Smooth muscle cell (in vitro differentiated cells): Measurements from ENCODE around the gene SHISA6. TPM values are rescaled to one million over a fixed set of nuclear protein-coding genes. Genes with fewer than 3 reads are reported as not detected.

Source experiments
- DNase-seq: peaks from one replicate; lab custom pipeline; 2025; ENCODE audit not compliant: unreplicated experiment; lab: John Stamatoyannopoulos, UW
- H2AFZ ChIP-seq: fragments of 200-600 bp; sonication (generic); 2 replicates; pipeline ENCODE4 v1.6.0; 2016; ENCODE audit warnings: antibody characterized with exemption, low read depth, mild to moderate bottlenecking
- H3F3A ChIP-seq: fragments of 200-600 bp; sonication (generic); 2 replicates; pipeline ENCODE4 v1.6.0; 2017; ENCODE audit warnings: antibody characterized with exemption, low read depth
- H3K27ac ChIP-seq: fragments of 200-600 bp; sonication (generic); 2 replicates; pipeline ENCODE4 v1.5.1; 2016; ENCODE audit warnings: low read depth, mild to moderate bottlenecking
- H3K27me3 ChIP-seq: fragments of 200-600 bp; sonication (generic); 2 replicates; pipeline ENCODE4 v1.6.1; 2016; ENCODE audit warnings: low read depth, mild to moderate bottlenecking
- H3K36me3 ChIP-seq: fragments of 200-600 bp; sonication (generic); 2 replicates; pipeline ENCODE4 v1.5.1; 2016; ENCODE audit warnings: low read depth
- H3K4me1 ChIP-seq: fragments of 200-600 bp; sonication (generic); 2 replicates; pipeline ENCODE4 v1.5.1; 2016; ENCODE audit warnings: low read depth
- H3K4me2 ChIP-seq: fragments of 200-600 bp; sonication (generic); 2 replicates; pipeline ENCODE4 v1.6.0; 2016; ENCODE audit warnings: mild to moderate bottlenecking
- H3K4me3 ChIP-seq: fragments of 200-600 bp; sonication (generic); 2 replicates; pipeline ENCODE4 v1.5.1; 2016; ENCODE audit warnings: mild to moderate bottlenecking
- H3K79me2 ChIP-seq: fragments of 200-600 bp; sonication (generic); 2 replicates; pipeline ENCODE4 v1.6.0; 2016; ENCODE audit warnings: low read depth, mild to moderate bottlenecking
- H3K9ac ChIP-seq: fragments of 200-600 bp; sonication (generic); 2 replicates; pipeline ENCODE4 v1.6.0; 2016; ENCODE audit warnings: low read depth
- H3K9me3 ChIP-seq: fragments of 200-600 bp; sonication (generic); replicated peaks from 2 replicates; pipeline ENCODE4 v1.5.1; 2016; ENCODE audit warnings: low read depth
- H4K20me1 ChIP-seq: fragments of 200-600 bp; sonication (generic); 2 replicates; pipeline ENCODE4 v1.6.0; 2016; ENCODE audit warnings: low read depth
- WGBS: methylation state at CpG from one replicate; pipeline ENCODE4 v1.1.7; 2016; ENCODE audit warnings: low lambda C conversion rate; 5-methylcytosine and 5-hydroxymethylcytosine counted together
- polyA plus RNA-seq: library from polyadenylated mRNA; unstranded; fragments of >200 nt; fragmentation: Nextera tagmentation; extraction: Ambion mirVana; gene quantifications from 2 replicates; pipeline ENCODE4 v1.2.1, GENCODE V29; 2016
- total RNA-seq: library from RNA; depleted of rRNA; stranded (reverse); fragments of >200 nt; gene quantifications from 2 replicates; pipeline ENCODE4 v1.2.3, GENCODE V29; 2014
- TF ChIP-seq, protein P1 (sequence below): fragments of 200-600 bp; sonication (generic); IDR thresholded peaks from 2 replicates; pipeline ENCODE4 v1.5.1; 2017; ENCODE audit warnings: borderline replicate concordance, mild to moderate bottlenecking, antibody characterized with exemption; ENCODE audit not compliant: insufficient read depth, poor library complexity, severe bottlenecking

The SHISA6 gene
- total and polyA plus RNA-seq, 2 experiments from 2014 or later: 0.04 to 0.35 TPM

DNA sequence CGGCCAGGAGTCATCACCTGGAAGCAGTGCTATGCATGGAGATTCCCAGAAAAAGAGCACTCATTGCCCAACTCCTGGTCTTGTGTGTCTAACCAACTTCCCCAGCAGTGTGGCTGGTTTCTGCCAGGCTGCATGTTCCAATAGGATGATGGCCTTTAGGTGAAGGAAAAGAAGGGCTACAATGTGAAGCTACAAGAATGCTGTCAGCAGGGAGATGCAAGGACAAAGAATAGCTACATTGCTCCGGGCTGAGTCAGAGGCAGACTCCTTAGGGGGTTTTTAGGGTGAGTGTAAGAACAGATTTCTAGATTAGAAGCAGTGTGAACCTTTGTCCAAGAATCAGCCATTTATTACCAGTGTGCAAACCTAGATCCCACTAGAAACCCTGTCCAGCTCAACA lies 294.2 kb downstream of the SHISA6 start:
- TF ChIP-seq, protein P1, sequence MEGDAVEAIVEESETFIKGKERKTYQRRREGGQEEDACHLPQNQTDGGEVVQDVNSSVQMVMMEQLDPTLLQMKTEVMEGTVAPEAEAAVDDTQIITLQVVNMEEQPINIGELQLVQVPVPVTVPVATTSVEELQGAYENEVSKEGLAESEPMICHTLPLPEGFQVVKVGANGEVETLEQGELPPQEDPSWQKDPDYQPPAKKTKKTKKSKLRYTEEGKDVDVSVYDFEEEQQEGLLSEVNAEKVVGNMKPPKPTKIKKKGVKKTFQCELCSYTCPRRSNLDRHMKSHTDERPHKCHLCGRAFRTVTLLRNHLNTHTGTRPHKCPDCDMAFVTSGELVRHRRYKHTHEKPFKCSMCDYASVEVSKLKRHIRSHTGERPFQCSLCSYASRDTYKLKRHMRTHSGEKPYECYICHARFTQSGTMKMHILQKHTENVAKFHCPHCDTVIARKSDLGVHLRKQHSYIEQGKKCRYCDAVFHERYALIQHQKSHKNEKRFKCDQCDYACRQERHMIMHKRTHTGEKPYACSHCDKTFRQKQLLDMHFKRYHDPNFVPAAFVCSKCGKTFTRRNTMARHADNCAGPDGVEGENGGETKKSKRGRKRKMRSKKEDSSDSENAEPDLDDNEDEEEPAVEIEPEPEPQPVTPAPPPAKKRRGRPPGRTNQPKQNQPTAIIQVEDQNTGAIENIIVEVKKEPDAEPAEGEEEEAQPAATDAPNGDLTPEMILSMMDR: no peak
- H3K4me1 ChIP-seq: no peaks in the 10 kb centered on the region
- no peaks in the 10 kb centered on the region for H4K20me1 ChIP-seq
- no peak for DNase-seq
- H2AFZ ChIP-seq: no peak overlapping the region
- no peaks in the 10 kb centered on the region for H3K79me2 ChIP-seq
- no peaks in the 10 kb centered on the region for H3K27me3 ChIP-seq
- no peaks in the 10 kb centered on the region for H3K36me3 ChIP-seq
- H3K9me3 ChIP-seq: no peaks in the 10 kb centered on the region
- no peak overlapping the region for H3K4me3 ChIP-seq
- H3K27ac ChIP-seq: no peak overlapping the region
- no peak overlapping the region for H3K4me2 ChIP-seq
- H3K9ac ChIP-seq: no peak overlapping the region
- 74% methylated on average over 2 of the region's 2 CpGs for WGBS
- no peaks in the 10 kb centered on the region for H3F3A ChIP-seq

DNA sequence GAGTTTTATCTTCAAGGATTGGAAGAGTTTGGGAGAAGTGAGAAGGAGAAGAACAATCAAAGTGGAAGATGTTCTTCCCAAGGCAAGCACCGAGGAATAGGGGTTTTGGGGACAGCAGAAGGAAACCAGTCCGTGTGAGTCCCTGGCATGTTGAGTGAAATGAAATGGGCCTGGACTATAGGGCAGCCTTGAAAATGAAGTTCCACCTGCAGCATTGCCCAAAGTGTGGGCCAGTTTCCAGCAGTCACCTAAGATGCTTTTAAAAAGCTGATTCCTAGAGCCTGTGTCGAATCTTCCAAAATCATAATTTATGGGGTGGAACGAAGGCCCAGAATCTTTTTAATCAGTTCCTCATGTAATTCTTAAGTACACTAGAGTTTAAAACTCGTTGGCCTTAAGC lies 297.4 kb downstream of the SHISA6 start:
- Histone ChIP-seq H3K79me2 (no peaks in the 10 kb centered on the region), H3K27me3 (no peaks in the 10 kb centered on the region), H4K20me1 (no peaks in the 10 kb centered on the region), H3K4me3 (no peak overlapping the region), H3K36me3 (no peaks in the 10 kb centered on the region), H3F3A (no peaks in the 10 kb centered on the region), H3K9ac (no peak overlapping the region), H3K9me3 (no peaks in the 10 kb centered on the region), H3K4me2 (no peak overlapping the region), H3K4me1 (no peaks in the 10 kb centered on the region), H3K27ac (no peak overlapping the region), H2AFZ (no peak overlapping the region)
- DNase-seq: no peak
- 82% methylated on average over 5 of the region's 5 CpGs for WGBS
- TF ChIP-seq, protein P1: no peak

DNA sequence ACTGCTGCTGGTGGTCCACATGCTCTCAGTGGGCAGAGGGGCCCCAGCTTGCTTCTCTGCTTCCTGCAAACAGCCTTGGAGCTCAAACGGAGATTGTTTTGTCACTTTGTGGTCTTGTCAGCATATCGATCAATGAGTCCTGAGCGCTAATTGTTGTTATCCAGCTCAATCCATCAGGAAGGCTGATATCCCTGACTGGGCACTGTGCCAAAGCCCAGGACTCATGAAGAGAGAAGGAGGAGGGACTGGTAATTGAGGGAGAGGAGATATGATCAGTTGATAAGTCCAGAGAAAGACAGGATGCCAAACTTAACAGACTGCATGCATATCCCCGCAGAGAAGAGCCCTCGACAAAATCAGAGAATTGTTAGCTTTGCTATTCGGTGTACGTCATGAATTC lies 298.6 kb downstream of the SHISA6 start:
- TF ChIP-seq, protein P1: no peak
- Histone ChIP-seq H3K36me3 (no peaks in the 10 kb centered on the region), H3K4me3 (no peak overlapping the region), H3K27ac (no peak overlapping the region), H3K9me3 (no peaks in the 10 kb centered on the region), H3K4me1 (no peaks in the 10 kb centered on the region), H3F3A (no peaks in the 10 kb centered on the region), H3K79me2 (no peaks in the 10 kb centered on the region), H3K27me3 (no peaks in the 10 kb centered on the region), H3K4me2 (no peak overlapping the region), H4K20me1 (no peaks in the 10 kb centered on the region), H2AFZ (no peak overlapping the region), H3K9ac (no peak overlapping the region)
- DNase-seq: no peak
- WGBS: 63% methylated on average over 7 of the region's 7 CpGs

DNA sequence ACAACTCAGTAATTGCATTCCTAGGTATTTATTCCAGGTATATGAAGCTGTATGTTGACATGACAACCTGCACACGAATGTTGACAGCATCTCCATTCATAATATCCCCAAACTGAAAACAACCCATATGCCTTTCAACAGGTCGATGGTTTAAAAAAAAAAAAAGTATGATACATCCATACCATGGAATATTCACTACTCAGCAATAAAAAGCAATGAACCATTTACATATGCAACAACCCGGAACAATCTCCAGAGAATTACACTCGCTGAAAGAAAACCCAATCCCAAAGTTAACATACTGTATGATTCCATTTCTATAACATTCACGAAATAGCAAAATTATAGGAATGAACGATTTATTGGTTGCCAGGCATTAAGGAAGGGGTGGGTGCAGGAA lies 304.0 kb downstream of the SHISA6 start:
- Histone ChIP-seq H2AFZ (no peak overlapping the region), H4K20me1 (no peaks in the 10 kb centered on the region), H3K79me2 (no peaks in the 10 kb centered on the region), H3K36me3 (no peaks in the 10 kb centered on the region), H3K9me3 (no peaks in the 10 kb centered on the region), H3K27me3 (no peaks in the 10 kb centered on the region), H3K4me2 (no peak overlapping the region), H3K27ac (no peak overlapping the region), H3F3A (no peaks in the 10 kb centered on the region), H3K4me1 (no peaks in the 10 kb centered on the region), H3K4me3 (no peak overlapping the region), H3K9ac (no peak overlapping the region)
- no peak for DNase-seq
- TF ChIP-seq, protein P1: no peak
- 90% methylated on average over 6 of the region's 6 CpGs for WGBS
